GM12875 (cell line): Measurements from ENCODE around the gene C19orf67.

Experiments
- H3K4me3 ChIP-seq: one replicate; pipeline ENCODE4 v1.5.1; 2011; ENCODE audit warnings: low read depth, low read length, control low read depth
- TF ChIP-seq, protein P1 (sequence below): IDR thresholded peaks from 2 replicates; pipeline ENCODE4 v1.5.1; 2011; ENCODE audit warnings: low read depth, mild to moderate bottlenecking, control low read depth, inconsistent platforms, low read length, moderate library complexity, borderline replicate concordance; ENCODE audit not compliant: insufficient read depth

Gene C19orf67

GRCh38 chr19:14114854-14115253 is 29.3 kb upstream of the C19orf67 start:
- no peak overlapping the region for H3K4me3 ChIP-seq
- TF ChIP-seq, protein P1, sequence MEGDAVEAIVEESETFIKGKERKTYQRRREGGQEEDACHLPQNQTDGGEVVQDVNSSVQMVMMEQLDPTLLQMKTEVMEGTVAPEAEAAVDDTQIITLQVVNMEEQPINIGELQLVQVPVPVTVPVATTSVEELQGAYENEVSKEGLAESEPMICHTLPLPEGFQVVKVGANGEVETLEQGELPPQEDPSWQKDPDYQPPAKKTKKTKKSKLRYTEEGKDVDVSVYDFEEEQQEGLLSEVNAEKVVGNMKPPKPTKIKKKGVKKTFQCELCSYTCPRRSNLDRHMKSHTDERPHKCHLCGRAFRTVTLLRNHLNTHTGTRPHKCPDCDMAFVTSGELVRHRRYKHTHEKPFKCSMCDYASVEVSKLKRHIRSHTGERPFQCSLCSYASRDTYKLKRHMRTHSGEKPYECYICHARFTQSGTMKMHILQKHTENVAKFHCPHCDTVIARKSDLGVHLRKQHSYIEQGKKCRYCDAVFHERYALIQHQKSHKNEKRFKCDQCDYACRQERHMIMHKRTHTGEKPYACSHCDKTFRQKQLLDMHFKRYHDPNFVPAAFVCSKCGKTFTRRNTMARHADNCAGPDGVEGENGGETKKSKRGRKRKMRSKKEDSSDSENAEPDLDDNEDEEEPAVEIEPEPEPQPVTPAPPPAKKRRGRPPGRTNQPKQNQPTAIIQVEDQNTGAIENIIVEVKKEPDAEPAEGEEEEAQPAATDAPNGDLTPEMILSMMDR, result peak; percentile 68

DNA sequence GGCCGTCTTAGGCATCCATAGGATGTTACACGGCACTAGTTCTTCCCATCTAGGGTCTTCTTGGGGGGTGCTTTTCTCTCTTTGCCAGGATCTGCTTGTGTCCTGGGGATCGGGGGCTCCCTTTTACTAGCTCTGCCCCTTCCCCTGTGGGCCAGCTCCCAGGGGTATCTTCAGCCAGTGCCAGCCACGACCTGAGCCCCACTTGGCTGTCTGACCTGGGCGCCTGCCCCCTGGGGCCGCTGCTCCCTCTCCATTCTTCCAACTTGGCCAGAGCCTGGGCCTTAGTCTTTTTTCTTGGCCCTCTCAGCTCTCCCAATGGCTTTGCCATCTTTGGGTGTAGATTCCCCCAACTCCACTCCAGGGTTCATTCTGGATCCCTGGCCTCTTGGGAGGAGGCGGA is 28.9 kb upstream of the C19orf67 start:
- TF ChIP-seq, protein P1, result no peak
- H3K4me3 ChIP-seq, result no peak overlapping the region

GRCh38 chr19:14113762-14114414 is 28.3 kb upstream of the C19orf67 start:
- H3K4me3 ChIP-seq, result no peak overlapping the region
- TF ChIP-seq, protein P1, result peak; percentile 45; the same call in 1 of the 2 replicates

DNA sequence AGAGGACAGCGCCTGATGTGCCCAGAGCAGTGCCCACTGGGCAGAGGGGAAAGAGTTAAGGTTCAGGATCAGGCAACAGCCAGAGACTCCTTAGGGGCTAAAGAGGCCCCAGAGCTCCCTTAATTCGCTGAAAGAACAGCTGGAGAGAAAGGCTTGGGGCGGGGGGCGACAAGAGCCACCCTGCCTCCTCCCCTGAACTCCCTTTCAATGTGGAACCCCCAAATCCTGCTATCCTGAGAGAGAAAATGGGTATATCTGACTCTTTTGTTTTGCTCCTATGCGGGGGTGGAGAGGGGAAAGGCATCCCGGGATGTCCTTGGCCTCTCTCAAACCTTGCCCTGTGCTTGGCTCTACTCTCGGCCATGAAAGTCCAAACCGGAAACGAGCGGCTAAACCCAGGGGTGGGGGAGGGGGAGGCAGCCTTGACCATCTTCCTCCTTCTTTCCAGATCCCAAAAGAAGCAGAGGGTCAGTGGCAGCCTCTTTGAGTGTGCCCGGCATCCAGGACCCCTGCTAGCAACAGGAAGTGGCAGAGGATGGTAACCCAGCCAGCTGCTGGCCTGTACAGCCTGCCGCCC is 27.3 kb upstream of the C19orf67 start:
- TF ChIP-seq, protein P1, result no peak
- no peak overlapping the region for H3K4me3 ChIP-seq

DNA sequence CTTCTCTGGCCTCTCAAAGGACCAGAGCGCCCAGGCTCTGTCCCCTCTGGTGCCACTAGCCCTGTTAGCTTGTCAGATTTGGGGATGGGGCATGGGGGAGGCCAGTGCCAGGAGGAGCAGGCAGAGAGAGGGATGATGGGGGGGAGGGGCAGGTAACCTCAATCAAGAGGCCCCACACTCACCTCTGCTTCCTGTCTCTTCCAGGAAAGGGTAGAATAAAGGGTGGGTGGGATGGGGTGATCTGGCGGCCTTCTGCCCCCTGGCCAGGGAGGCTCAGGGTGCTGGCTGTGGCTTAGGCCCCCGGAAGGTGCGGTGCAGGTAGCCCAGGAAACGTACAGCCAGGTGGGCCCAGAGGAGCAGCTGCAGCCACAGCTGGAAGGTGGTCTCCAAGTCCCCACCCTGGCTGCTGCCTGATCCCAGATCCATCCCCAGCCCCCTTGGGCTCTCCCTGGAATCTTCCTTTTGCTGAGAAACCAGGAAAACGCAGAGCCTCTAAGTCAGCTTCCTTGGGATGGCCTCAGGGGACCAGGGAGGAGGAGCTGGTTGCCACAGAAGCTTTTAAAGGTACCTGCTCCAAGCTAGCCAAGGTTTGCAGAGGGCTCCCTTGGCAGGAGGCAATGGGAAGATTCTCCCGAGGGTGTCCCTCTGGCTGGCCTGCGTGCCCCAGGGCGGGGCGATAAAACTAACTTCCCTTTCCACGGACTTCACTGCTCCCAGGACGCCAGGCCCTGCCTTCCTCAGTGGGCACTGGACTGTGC is 26.6 kb upstream of the C19orf67 start:
- no peak overlapping the region for H3K4me3 ChIP-seq

GRCh38 chr19:14111486-14111885 is 25.9 kb upstream of the C19orf67 start:
- TF ChIP-seq, protein P1, result no peak
- H3K4me3 ChIP-seq, result no peak overlapping the region

More for the DNA sequence above, 26.6 kb upstream of the C19orf67 start:
- TF ChIP-seq, protein P1, result no peak
